ENCODE data around the gene DACT3.

Gene DACT3, protein sequence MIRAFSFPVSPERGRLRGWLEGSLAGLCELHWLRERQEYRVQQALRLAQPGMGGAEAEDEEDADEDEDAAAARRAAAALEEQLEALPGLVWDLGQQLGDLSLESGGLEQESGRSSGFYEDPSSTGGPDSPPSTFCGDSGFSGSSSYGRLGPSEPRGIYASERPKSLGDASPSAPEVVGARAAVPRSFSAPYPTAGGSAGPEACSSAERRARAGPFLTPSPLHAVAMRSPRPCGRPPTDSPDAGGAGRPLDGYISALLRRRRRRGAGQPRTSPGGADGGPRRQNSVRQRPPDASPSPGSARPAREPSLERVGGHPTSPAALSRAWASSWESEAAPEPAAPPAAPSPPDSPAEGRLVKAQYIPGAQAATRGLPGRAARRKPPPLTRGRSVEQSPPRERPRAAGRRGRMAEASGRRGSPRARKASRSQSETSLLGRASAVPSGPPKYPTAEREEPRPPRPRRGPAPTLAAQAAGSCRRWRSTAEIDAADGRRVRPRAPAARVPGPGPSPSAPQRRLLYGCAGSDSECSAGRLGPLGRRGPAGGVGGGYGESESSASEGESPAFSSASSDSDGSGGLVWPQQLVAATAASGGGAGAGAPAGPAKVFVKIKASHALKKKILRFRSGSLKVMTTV

DNA sequence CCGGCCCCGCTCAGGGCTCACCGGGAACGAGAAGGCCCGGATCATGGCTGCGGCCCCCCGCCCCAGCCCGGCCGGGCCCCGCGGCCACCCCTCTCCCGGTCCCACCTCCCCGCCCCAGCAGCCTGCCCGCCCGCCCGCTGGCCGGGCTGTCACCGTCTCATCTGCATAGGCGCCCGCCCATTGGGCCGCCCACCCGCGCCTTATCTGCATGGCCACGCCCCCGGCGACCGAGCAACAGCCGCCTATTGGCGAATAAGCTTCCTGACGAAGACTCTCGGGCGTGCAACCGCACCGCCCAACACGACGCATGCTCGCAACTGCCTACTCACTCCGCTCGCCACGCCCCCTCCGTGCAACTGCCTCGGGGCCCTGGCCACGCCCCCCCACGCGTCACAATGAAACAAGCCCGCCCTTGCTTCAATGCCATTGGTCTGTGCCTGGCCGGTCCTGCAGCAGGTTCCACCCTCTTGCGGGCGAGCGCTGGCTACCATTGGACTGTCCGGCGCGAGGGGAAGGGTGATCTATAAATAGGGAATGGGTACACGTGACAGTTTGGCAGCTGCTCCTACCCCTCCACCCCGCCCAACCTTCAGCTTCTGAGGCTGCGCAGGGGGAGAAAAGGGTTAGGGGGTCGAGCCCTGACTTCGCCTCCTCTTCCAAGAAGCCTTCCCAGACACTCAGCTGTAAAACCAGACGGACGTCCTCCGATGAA, at the start of gene DACT3:
DACT3 (minus strand) TSS at position 163 of the 712 bp plus-strand sequence; CDS start at position 45, 118 bp downstream.
- in situ Hi-C loops (cut with MboI; ENCODE audit: low sequenced_read_pairs) = no loop called here

DNA sequence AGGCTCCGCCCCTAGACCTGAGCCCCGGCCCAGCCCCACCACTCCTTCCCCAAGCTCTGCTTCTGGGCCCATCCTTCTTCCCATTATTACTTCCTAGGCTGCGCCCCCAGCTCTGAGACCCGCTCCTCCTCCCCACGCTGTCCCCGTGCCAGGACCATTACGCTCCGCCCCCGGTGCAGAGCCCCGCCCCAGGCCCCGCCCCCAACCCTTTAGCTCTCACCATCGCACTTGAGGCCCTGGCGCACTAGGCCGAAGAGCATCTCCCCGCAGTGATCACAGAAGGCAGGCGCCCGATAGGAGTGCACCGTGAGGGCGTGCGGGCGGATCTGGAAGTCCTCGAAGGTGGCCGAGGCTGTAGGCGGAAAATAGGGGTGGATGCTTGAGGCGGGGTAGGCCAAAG, 49.7 kb upstream of the DACT3 start:
- in situ Hi-C loops (cut with MboI; ENCODE audit: low sequenced_read_pairs) = no loop called here

DNA sequence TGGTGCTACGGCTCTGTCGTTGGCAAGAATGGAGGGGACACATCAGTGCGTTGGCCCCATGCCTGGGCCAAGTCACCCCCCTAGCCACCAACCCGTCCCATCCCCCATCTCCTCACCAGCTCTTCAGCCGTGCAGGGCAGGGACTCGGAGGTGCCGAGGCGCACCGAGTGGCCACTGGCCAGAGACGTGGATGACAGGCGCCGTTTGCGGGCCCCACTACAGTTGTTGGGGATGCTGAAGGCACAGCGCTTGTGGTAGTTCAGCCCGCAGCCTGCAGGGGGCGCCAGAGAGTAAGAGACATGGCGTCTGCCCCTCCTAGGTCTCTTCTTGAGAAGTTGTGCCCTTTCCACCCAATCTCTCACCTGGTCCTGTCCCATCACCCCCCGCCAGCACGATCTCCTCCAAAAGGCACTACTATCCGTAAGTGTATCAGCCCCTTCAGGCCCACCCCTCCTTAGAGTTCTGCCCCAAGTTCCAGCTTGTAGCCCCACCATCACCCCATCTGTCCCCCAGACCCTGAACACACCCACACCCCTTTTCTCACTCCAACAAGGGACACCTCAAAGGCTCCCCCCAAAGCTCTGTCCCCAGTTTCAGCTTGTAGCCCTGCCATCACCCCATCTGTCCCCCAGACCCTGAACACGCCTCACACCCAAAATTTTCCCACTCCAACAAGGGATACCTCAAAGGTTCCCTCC, 43.5 kb upstream of the DACT3 start:
- in situ Hi-C loops (cut with MboI; ENCODE audit: low sequenced_read_pairs) = no loop called here

DNA sequence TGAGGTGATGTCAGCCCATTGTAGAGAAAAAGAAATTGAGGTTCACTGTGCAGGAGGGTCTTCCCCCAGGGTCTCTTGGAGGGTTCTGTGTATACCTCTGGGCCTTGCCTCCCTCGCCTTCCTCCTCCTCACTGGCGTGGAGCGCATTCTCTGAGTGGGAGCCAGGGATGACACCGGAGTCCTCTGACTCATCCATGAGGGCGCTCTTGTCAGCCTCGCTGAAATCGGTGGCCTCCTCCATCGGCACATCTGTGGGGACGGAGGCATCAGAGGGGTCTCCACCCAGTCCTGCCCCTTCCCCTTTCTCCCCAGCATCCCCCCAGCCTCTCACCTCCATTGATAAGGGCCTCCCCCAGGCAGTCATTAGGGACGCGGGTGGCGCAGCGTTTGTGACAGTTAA, 39.7 kb upstream of the DACT3 start:
- in situ Hi-C loops (cut with MboI; ENCODE audit: low sequenced_read_pairs) = no loop called here

DNA sequence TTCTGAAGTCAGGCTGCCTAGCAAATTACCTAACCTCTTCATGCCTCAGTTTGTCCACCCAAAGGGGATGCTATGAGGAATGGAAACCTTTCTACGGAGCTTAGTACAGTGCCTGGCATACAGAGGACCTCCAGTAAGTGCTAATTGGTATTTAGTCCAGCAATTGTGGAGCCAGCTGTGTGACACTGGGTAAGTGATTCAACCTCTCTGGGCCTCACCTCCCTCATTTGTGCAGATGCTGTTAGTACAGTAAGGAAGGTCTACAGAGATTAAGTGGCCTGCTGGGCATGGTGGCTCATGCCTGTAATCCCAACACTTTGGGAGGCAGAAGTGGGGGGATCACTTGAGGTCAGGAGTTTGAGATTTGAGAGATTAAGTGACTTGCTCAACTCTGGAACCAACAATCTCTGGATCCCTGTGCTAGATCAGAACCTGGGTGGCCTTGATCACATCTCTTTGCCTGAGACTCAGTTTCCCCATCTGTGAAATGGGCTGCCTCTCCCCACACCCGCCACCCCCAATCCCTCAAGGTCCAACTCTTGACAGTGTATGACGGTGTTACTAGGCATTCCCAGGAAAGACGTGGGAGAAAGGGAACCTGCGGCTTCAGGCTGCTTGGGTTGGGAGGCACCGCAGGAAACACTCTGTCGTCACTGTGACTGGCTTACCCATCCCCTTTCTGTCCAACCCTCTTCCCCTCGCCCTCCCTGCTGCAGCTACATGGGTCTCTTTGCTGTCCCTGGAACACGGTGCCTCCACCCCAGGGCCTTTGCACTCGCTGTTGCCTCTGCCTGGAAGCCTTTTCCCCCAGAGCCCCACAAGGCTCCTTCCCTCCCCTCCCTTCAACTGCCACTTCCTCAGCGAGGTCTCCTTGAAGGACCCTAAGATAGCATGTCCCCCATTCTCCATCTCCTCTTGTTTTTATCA, 37.7 kb upstream of the DACT3 start:
- in situ Hi-C loops (cut with MboI; ENCODE audit: low sequenced_read_pairs) = no loop called here

DNA sequence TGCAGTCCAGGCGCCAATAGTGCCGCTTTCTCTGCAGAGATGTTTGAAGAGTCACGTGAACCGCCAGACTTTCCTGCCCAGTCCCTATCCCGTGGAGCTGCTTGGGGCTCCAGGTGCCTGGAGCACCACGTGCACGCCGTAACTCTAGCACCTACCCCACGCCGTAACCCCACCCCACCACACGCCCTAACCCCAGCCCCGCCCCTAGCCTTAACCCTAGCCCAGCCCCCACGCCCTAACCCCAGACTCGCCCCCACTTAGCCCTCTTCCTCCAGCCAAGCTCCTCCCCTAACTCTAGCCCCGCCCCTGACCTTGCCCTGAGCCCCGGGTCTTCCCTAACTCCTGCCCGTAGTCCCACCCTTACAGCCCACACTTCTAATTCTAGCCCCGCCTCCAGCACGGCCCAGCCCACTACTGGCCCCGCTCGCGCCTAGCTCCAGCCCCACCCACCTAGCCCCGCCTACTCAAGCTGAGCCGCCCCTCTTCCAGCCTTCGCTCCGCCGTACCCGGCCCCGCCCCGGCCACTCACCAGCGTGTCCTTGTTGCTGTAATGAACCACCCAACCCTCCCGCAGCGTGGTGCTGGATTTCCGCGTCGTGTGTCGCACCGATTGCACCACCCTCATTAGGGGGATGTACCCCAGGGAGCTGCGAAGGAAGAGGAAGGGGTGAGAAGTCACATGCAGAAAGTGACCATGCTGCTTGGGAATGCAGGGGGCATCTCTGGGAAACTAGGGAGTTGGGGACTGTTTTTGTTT, 36.4 kb upstream of the DACT3 start:
- in situ Hi-C loops (cut with MboI; ENCODE audit: low sequenced_read_pairs) = no loop called here

DNA sequence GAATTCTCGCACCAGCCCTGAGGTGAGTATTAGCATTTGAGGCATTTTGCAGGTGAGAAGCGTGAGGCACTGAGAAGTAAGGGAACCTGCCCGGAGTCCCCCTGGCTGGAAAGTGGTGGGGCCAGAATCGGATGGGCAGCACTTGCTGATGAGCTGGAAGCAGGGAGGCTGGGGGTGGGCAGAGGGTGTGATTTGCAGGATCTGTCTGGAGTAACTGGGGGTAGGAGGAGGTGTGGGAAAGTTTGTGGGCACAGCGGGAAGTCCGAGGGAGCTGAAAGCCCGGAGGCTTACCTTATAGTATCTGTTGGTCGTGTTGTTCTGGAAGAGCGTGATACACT, 35.9 kb upstream of the DACT3 start:
- in situ Hi-C loops (cut with MboI; ENCODE audit: low sequenced_read_pairs) = no loop called here

DNA sequence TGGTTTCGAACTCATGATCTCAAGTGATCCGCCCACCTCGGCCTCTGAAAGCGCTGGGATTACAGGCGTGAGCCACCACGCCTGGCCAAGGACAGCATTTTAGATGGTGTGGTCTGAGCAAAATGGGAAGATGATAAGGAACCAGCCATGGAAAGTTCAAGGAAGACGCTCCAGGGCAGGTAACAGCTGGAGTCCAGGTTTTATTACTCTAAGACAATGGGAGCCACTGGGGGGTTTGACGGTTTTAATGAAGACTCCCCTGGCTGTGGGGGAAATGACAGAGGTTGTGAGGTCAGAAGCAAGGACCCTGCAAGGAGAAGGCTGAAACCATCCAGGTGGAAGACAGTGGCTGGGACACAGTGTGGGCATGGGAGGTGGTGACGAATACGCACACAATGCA, 35.1 kb upstream of the DACT3 start:
- in situ Hi-C loops (cut with MboI; ENCODE audit: low sequenced_read_pairs) = no loop called here

DNA sequence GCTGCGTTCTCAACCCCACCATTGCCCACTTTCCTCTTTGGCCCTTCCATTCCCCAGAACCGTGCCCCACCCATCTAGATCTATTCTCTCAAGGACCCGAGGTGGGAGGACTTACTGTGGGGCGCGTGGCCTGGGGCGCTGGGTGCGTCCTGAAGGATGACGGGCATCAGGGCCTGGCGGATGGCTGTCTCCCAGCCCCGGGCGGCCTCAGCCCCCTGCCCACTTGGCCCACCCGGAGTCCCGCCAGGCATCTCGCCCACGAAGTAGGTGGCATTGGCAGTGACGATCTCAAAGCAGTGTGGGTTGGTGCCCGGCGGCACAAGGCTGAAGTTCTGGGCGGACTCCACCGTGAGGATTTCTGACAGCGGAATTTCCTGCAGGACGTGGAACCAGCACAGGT, 32.8 kb upstream of the DACT3 start:
- in situ Hi-C loops (cut with MboI; ENCODE audit: low sequenced_read_pairs) = no loop called here

DNA sequence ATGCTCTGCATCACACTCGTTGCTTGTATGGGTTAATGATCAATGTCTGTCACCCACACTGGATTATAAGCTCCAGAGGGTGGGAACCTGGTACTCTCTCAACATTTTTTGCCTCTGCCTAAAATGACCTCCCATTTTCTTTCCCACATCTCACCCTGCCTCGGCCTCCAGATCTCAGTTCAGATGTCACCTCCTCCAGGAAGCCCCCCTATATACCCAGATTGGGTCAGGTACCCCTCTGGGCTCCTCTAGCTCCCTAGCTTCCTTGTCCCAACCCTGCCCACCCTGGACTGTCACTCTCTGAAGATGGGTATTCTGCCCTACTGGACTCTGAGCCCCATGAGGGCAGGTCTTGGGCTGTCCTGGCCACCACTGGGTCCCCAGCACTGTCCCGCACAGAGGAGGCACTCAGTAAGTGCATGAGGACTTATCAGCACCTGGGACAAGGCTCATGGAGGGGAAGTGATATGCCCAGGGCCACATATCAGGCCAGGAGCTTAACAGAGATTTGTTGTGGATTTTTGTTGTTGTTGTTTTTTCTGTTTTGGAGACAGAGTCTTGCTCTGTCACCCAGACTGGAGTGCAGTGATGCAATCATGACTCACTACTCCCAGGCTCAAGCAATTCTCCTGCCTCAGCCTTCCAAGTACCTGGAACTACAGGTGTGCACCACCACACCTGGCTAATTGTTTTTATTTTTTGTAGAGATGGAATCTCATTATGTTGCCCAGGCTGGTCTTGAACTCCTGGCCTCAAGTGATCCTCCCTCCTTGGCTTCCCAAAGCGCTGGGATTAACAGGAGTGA, 32.1 kb upstream of the DACT3 start:
- in situ Hi-C loops (cut with MboI; ENCODE audit: low sequenced_read_pairs) = no loop called here

DNA sequence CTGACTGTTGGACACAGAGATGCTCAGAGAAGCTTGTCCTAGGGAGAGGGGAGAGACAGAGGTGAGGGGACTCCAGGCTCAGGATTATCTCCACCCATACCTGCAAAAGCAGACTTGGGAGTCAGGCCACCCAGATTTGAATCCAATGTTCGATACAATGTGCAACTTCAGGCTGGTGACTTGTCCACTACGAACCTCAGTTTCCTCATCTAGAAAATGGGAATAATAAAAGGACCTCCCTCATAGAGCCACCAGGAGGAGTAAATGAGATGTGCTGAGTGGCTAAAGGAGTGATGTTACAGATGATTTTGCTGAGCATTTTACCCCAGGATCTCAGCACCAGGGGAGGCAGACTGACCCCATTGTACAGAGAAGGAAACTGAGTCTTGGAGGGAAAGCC, 31.0 kb upstream of the DACT3 start:
- in situ Hi-C loops (cut with MboI; ENCODE audit: low sequenced_read_pairs) = no loop called here

DNA sequence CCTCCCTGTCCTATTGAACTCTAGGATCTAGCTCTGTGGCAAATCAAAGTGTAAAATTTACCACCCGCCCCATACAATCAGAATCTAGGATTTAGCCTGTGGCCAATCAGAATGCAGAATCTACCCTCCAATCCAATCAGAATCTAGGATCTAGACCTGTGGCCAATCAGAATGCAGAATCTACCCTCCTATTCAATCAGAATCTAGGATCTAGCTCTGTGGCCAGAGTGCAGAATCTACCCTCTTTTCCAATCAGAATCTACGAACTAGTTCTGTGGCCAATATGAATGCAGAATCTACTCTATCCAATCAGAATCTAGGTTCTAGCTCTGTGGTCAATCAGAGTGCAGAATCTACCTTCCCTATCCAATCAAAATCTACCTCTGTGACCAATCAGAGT, 30.1 kb upstream of the DACT3 start:
- in situ Hi-C loops (cut with MboI; ENCODE audit: low sequenced_read_pairs) = no loop called here

DNA sequence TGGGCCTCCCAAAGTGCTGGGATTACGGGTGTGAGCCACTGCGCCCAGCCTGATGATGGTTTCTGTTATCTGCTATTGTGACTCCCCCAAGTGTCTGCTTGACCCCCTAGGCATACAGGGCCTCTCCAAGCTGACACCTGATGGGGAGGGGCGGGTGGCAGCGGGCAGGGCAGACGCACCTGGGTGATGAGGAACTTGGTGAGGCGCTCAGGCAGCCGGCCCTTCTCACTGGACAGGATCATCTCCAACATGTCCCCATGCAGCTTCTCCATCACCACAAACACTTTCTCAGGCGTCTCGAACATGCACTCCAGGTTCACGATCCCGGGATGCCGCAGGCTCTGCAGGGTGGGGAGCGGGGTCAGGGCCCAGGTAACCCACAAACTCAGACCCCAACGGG, 28.4 kb upstream of the DACT3 start:
- in situ Hi-C loops (cut with MboI; ENCODE audit: low sequenced_read_pairs) = no loop called here

DNA sequence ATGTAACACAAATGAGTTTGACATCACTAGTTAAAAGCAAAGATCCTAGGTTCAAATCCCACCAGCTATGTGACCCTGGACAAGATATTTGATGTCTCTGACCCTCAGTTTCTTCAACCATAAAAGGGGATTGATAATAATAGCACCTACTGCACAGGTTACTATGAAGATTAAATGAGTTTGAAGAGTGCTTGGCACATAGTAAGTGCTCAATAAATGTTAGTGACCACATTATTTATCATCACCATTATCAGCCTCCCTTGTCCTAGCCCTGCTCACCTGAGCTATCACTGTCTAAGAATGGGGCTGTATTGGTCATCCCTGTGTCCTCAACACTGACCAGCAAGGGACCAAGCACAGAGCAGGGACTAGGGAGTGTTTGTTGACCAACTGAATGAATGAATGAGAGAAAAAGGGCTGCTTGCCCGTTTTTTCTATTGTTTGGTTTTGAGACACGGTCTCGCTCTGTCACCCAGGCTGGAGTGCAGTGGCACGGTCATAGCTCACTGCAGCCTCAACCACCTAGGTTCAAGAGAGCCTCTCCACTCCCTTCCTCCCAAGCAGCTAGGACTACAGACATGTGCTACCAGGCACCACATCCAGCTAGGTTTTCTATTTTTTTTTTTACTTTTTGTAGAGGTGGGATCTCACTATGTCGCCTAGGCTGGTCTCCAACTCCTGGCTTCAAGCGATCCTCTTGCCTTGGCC, 26.6 kb upstream of the DACT3 start:
- in situ Hi-C loops (cut with MboI; ENCODE audit: low sequenced_read_pairs) = no loop called here

DNA sequence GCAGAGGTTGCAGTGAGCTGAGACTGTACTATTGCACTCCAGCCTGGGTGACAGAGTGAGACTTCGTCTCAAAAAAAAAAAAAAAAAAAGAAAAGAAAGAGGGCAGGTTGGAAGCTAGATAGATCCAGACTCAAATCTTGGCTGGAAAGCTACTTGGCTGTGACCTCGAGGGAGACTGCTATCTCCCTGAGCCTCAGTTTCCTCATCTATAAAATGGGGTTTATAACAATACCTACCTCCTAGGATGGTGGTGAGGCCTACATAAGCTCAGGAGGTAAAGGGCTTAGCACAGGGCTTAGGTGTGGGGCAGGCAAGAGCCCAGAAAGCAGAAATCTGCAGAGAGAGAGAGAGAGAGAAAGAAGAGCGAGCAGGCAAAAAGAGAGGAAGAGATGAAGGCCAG, 24.2 kb upstream of the DACT3 start:
- in situ Hi-C loops (cut with MboI; ENCODE audit: low sequenced_read_pairs) = no loop called here

DNA sequence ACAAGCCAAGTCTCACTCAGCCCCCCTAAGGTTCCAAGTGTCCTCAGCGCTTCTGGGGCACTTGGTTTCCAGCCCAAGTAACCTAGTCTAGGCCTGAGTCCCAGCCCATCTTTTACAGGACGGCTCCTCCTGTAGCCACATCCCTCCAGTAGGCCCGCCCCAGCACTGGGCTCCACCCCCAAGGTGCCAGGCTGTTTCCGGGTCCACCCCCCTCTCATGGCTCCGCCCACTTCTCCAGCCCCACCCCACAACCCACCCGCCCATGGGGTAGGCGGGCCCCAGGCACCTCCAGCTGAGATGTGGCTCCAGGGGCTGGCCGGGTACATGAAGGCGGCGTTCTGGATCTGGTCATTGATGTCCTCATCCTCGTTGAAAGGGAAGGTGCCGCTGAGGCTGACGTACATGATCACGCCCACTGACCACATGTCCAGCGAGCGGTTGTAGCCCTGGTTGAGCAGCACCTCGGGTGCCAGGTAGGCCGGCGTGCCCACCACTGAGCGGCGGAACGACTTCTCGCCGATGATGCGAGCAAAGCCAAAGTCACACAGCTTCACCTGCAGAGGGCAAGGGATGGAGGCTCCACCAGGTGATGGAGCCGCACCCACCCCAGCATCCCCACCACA, 17.2 kb upstream of the DACT3 start:
- in situ Hi-C loops (cut with MboI; ENCODE audit: low sequenced_read_pairs) = no loop called here

DNA sequence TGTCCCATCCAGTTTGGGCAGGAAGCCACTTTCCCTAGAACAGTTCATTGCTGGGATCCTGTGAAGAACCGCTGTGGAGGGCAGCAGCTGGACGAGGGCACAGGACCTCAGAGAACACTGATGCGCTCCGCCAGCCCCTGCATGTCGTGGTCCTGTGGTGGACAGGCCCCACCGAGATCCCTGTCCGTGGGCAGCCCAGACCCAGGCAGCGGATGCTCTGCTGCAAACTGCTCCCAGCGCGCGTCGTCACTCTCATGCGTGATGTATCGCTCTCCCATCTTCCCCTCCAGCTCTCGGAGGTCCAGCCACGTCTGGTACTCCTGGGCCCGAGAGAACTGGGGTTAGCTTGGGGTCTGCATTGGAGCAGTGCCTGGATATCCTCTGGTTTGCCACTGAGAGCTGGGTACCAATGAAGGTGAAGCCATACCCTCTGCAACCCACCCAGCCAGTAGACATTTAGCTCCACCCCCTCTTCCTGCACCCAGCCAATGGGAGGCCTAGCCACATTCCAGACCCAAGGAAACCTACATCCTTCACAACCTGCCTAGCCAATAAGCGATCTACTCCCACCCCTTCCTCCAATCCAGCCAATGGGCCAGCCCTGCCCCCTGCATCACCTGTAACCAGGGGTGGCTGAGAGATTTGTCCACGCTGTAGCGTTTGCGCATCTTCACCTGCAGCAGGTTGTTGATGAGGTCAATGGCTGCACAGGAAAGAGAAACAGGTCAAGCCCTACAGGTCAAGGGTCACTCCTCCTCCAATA, 13.6 kb upstream of the DACT3 start:
- in situ Hi-C loops (cut with MboI; ENCODE audit: low sequenced_read_pairs) = no loop called here
